Erythroblast (primary cell): ENCODE measurements around the gene ETS1.

Source experiments
- GATA1 ChIP-seq: IDR thresholded peaks from 2 replicates; pipeline ENCODE4 v1.6.1; 2011; ENCODE audit warnings: low read depth, mild to moderate bottlenecking, control low read depth, low read length, moderate library complexity
- POLR2A ChIP-seq: IDR thresholded peaks from 2 replicates; pipeline ENCODE4 v1.6.1; 2011; ENCODE audit warnings: mild to moderate bottlenecking, low read length

DNA sequence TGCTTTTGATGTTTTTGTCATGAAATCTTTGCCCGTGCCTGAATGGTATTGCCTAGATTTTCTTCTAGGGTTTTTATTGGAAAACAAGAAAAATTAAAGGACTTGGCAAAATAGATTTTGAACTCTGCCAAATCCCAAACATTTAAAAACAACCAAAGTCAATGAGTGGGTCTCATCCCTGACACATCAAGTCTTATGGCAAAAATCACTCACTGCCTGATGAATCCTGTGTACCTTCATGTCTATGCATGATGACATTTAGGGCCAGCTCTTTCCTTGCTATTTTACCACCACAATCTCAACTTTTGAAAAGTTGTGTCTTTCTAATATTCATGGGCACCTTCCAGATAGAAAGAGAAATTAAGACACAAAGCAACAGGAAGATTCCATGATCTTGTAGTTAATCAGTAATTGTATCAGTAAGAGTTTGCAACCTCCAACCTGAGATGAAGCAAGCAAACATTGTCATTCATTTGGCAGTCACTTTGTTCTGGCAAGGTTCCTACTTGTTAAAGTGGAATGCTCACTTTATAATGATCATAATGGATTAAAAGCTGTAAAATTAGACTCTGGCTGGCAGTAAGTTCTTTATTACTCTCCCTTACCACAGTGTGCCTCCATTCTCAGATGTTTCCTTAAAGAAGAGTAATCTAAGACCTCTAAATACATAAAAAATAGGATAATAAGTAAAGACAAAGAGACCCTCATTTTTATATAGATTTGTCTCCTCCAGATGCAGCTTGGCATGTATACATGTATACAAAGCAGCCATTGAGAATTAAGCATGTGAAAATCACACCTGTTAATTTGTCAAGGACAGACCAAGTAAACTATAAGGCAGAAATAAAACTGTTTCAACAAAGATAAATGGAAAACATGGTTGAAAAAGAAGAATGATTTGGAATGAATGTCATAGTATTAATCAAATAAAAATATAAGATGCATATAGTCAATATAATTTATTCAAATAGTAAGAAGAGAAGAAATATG is 51.6 kb downstream of the ETS1 start:
- TF ChIP-seq POLR2A (no peak), GATA1 (no peak)
